Activated naive CD4-positive, alpha-beta T cell treated with anti-CD3 and anti-CD28 coated beads, Interleukin-2, amount 50 U/mL, for 24 hours (primary cell): ENCODE measurements around the gene MEGF11.

Experiments
- H3K27ac Mint-ChIP-seq: one replicate; pipeline ENCODE4 v1.8.0; 2021; ENCODE audit warnings: mild to moderate bottlenecking, mixed read lengths
- H3K27me3 Mint-ChIP-seq: one replicate; pipeline ENCODE4 v1.8.0; 2021; ENCODE audit warnings: mixed read lengths
- H3K36me3 Mint-ChIP-seq: one replicate; pipeline ENCODE4 v1.8.0; 2021; ENCODE audit warnings: mixed read lengths
- H3K4me1 Mint-ChIP-seq: one replicate; pipeline ENCODE4 v1.8.0; 2021; ENCODE audit warnings: mixed read lengths
- H3K4me3 Mint-ChIP-seq: one replicate; pipeline ENCODE4 v1.8.0; 2021; ENCODE audit warnings: mild to moderate bottlenecking, mixed read lengths
- H3K9me3 Mint-ChIP-seq: one replicate; pipeline ENCODE4 v1.8.0; 2021; ENCODE audit warnings: mixed read lengths

MEGF11 gene

GRCh38 chr15:66142285-66142684 lies 111.3 kb downstream of the MEGF11 start:
- no peak overlapping the region for H3K4me3 Mint-ChIP-seq
- no peaks in the 10 kb centered on the region for H3K4me1 Mint-ChIP-seq
- H3K27me3 Mint-ChIP-seq: no peaks in the 10 kb centered on the region
- no peaks in the 10 kb centered on the region for H3K36me3 Mint-ChIP-seq
- no peak overlapping the region for H3K27ac Mint-ChIP-seq
- H3K9me3 Mint-ChIP-seq: no peaks in the 10 kb centered on the region

GRCh38 chr15:66139591-66140207 lies 113.9 kb downstream of the MEGF11 start:
- Mint-ChIP-seq H3K9me3 (no peaks in the 10 kb centered on the region), H3K27ac (no peak overlapping the region), H3K36me3 (no peaks in the 10 kb centered on the region), H3K27me3 (no peaks in the 10 kb centered on the region), H3K4me3 (no peak overlapping the region), H3K4me1 (peaks cover 12% of the 10 kb centered on the region)

- H3K4me1 Mint-ChIP-seq: peaks cover 12% of the 10 kb centered on the region
- H3K4me3 Mint-ChIP-seq: no peak overlapping the region
- H3K27ac Mint-ChIP-seq: no peak overlapping the region
- H3K27me3 Mint-ChIP-seq: no peaks in the 10 kb centered on the region
- H3K9me3 Mint-ChIP-seq: no peaks in the 10 kb centered on the region
- H3K36me3 Mint-ChIP-seq: no peaks in the 10 kb centered on the region
Observed at GRCh38 chr15:66138892-66139590, 114.5 kb downstream of the MEGF11 start.

DNA sequence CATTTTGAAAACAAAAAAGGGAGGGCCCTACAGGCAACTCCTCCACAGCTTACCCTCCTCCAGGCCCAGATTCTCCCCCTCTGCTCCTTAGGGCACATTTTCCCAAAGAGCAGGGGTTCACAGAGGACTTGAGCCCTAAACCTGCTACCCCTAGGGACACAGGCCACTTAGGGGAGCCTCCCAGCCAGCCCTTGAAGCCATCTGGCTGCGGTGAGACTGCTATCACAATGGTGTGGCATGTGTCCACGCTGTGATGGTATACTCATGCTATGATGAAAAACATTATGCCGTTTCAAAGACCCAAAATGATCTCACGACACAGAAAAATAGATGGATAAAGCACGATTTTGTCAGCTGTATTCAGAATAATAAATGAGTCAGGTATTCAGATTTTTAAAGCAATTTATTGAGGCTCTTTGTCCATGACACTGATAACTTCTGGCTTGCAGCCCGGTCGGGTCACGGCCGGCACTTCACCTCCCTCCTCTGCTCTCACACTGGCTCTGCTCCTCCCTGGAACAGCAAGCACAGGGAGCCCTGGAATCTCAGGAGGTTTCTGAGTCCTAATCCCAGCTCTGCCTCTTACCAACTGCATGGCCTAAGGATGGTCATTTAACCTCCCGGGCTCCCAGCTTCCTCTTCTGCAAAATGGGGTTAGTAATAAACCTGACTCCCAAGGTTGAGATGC lies 115.3 kb downstream of the MEGF11 start:
- no peaks in the 10 kb centered on the region for H3K9me3 Mint-ChIP-seq
- H3K27ac Mint-ChIP-seq: no peak overlapping the region
- H3K4me3 Mint-ChIP-seq: no peak overlapping the region
- no peaks in the 10 kb centered on the region for H3K36me3 Mint-ChIP-seq
- H3K4me1 Mint-ChIP-seq: peaks cover 12% of the 10 kb centered on the region
- no peaks in the 10 kb centered on the region for H3K27me3 Mint-ChIP-seq

DNA sequence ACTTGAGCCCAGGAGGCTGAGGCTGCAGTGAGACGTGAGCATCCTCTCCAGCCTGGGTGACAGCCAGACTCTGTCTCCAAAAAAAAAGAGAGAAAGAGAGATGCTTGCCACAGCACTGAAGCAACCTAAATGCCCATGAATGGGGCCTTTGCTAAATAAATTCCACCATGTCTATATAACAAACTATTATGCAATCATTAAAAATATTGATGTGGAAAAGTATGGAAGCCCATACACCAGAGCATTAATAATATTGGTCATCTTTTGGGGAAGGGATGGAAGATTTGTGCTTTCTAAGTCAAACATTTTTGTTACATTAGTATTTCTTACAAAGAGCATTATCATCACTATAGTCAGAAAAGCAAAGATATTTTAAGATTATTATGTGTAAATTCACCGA lies 116.6 kb downstream of the MEGF11 start:
- H3K27me3 Mint-ChIP-seq: no peaks in the 10 kb centered on the region
- H3K4me1 Mint-ChIP-seq: peaks cover 12% of the 10 kb centered on the region
- H3K27ac Mint-ChIP-seq: no peak overlapping the region
- no peaks in the 10 kb centered on the region for H3K9me3 Mint-ChIP-seq
- H3K36me3 Mint-ChIP-seq: no peaks in the 10 kb centered on the region
- H3K4me3 Mint-ChIP-seq: no peak overlapping the region

DNA sequence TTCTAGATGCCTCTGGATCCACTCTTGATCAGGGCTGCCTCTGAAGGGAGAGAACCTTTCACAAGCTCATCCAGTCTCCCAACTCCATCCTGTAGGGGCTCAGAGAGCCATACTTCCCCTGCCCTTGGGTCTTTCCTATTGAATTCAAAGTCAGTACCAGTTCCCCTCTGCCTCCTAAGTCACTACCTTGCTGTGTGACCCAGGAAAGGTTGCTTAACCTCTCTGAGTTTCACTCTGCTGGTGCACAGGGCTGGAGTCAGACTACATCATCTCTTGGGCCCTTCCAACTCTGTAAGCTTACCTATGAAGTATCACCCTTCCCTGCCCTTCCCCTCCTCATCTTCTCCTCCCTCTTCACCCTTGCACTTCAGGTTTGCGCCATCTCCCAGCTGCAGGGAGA lies 117.9 kb downstream of the MEGF11 start:
- H3K9me3 Mint-ChIP-seq: no peaks in the 10 kb centered on the region
- no peaks in the 10 kb centered on the region for H3K27me3 Mint-ChIP-seq
- H3K36me3 Mint-ChIP-seq: no peaks in the 10 kb centered on the region
- no peak overlapping the region for H3K4me3 Mint-ChIP-seq
- H3K27ac Mint-ChIP-seq: no peak overlapping the region
- peaks cover 12% of the 10 kb centered on the region for H3K4me1 Mint-ChIP-seq

DNA sequence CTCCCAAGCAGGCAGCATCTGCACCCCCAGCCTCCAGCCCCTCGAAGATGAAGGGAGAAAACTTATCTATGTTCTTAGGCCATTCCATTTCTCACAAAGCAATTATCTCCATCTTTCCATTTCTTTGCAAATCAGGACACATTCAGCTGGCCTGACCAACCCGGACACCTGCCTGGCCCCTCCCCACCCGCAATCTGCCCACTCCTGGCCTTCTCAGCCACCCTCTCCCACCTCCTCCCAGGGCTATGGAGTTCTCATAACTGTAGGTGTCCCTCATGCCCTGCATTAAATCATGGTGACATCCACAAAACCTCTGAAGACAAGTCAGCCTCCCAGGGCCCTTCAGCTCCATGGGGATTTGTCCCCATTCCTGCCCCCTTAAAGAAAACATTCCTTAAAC lies 119.3 kb downstream of the MEGF11 start:
- peaks cover 12% of the 10 kb centered on the region for H3K4me1 Mint-ChIP-seq
- H3K9me3 Mint-ChIP-seq: no peaks in the 10 kb centered on the region
- no peaks in the 10 kb centered on the region for H3K36me3 Mint-ChIP-seq
- no peak overlapping the region for H3K4me3 Mint-ChIP-seq
- peaks cover 2% of the 10 kb centered on the region for H3K27me3 Mint-ChIP-seq
- no peak overlapping the region for H3K27ac Mint-ChIP-seq

DNA sequence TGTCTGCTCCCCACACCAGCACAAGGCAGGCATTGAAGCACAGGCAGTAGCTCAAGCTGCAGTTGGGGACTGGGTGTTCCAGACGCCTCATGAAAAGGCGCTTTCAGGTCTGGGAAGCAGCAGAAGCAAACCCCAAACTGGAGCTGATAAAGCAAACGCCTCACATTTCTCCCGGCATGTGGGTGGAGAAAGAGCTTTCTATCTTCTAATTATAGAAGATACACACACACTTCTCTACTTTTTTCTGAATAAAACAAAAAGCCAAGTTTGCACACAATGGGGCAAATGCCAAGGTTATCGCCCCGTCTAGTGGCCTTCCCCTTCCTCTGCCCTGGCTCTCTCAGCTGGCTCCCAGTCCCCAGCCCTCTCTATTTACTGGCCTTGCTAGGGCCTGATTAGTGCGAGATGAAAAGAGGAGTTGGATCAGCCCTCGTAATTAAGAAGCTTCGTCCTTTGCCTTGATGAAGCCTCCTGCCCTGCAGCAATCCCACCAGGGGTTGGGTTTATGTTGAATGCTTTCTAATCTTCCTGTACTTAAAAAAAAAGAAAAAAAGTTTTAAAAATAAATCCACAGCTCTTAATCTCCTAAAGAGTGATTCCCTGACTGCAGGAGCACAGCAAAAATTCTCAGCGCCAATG lies 120.2 kb downstream of the MEGF11 start:
- H3K4me3 Mint-ChIP-seq: no peak overlapping the region
- no peaks in the 10 kb centered on the region for H3K9me3 Mint-ChIP-seq
- H3K36me3 Mint-ChIP-seq: no peaks in the 10 kb centered on the region
- H3K4me1 Mint-ChIP-seq: peaks cover 12% of the 10 kb centered on the region
- no peak overlapping the region for H3K27ac Mint-ChIP-seq
- H3K27me3 Mint-ChIP-seq: peaks cover 2% of the 10 kb centered on the region

GRCh38 chr15:66132251-66132816 lies 121.2 kb downstream of the MEGF11 start:
- Mint-ChIP-seq H3K9me3 (no peaks in the 10 kb centered on the region), H3K36me3 (no peaks in the 10 kb centered on the region), H3K27me3 (peaks cover 2% of the 10 kb centered on the region), H3K4me1 (peaks cover 12% of the 10 kb centered on the region), H3K4me3 (no peak overlapping the region), H3K27ac (no peak overlapping the region)

GRCh38 chr15:66131831-66132230 lies 121.7 kb downstream of the MEGF11 start:
- Mint-ChIP-seq H3K4me1 (peaks cover 12% of the 10 kb centered on the region), H3K9me3 (no peaks in the 10 kb centered on the region), H3K27me3 (peaks cover 2% of the 10 kb centered on the region), H3K4me3 (no peak overlapping the region), H3K27ac (no peak overlapping the region), H3K36me3 (no peaks in the 10 kb centered on the region)

GRCh38 chr15:66131200-66131599 lies 122.3 kb downstream of the MEGF11 start:
- no peaks in the 10 kb centered on the region for H3K9me3 Mint-ChIP-seq
- H3K36me3 Mint-ChIP-seq: no peaks in the 10 kb centered on the region
- peaks cover 2% of the 10 kb centered on the region for H3K27me3 Mint-ChIP-seq
- no peak overlapping the region for H3K4me3 Mint-ChIP-seq
- H3K27ac Mint-ChIP-seq: no peak overlapping the region
- H3K4me1 Mint-ChIP-seq: peaks cover 12% of the 10 kb centered on the region

DNA sequence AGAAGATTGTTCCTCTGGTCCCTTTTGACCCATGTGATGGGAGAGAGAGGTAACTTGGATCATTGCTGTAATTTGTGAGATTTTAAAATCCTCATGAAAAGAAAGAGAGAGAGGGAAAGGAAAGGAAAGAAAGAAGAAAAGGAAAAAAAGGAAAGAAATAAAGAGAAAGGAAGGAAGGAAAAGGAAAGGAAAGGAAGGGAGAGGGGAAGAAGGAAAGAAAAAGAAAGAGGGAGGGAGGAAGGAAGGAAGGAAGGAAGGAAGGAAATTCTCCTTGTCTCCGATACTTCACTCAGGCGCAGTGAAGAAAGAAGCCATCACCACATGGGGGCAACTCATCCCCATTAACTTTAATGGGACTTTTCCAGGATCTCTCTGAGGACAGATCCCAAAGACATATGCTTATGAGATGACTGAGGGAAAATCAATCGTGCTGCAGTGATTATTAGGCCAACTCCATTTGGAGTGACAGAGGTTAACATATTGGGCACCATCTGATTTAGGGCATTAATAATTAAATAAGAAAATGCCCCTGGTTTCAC lies 123.0 kb downstream of the MEGF11 start:
- Mint-ChIP-seq H3K27ac (no peak overlapping the region), H3K4me1 (peaks cover 7% of the 10 kb centered on the region), H3K27me3 (peaks cover 2% of the 10 kb centered on the region), H3K9me3 (no peaks in the 10 kb centered on the region), H3K4me3 (no peak overlapping the region), H3K36me3 (no peaks in the 10 kb centered on the region)

- Mint-ChIP-seq H3K27ac (no peak overlapping the region), H3K4me3 (no peak overlapping the region), H3K36me3 (no peaks in the 10 kb centered on the region), H3K9me3 (no peaks in the 10 kb centered on the region), H3K27me3 (peaks cover 2% of the 10 kb centered on the region), H3K4me1 (no peaks in the 10 kb centered on the region)
Observed at GRCh38 chr15:66129586-66129985, 124.0 kb downstream of the MEGF11 start.

- no peak overlapping the region for H3K27ac Mint-ChIP-seq
- H3K27me3 Mint-ChIP-seq: peaks cover 2% of the 10 kb centered on the region
- no peaks in the 10 kb centered on the region for H3K4me1 Mint-ChIP-seq
- no peaks in the 10 kb centered on the region for H3K9me3 Mint-ChIP-seq
- no peak overlapping the region for H3K4me3 Mint-ChIP-seq
- no peaks in the 10 kb centered on the region for H3K36me3 Mint-ChIP-seq
Observed at GRCh38 chr15:66128116-66128680, 125.4 kb downstream of the MEGF11 start.

DNA sequence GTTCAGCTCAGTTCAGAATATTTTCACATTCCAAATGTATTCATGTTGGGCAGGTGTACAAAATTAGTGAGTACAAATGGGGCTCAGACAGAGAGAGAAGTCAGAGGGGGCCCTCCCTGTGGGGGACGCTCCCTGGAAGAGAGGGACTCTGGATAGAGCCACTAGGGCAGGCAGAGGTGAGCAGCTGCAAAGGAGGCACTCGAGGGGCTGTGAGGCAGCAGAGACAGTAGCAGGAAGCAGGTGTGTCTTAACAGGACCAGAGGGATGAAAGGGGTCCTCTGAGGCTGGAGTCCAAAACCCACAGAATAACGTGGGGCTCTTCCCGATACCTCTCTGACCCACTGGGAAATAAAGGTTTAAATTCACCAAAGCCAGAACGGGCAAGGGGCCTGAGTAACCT lies 127.1 kb downstream of the MEGF11 start:
- H3K4me3 Mint-ChIP-seq: no peak overlapping the region

More for the DNA sequence above, 127.1 kb downstream of the MEGF11 start:
- Mint-ChIP-seq H3K36me3 (no peaks in the 10 kb centered on the region), H3K9me3 (no peaks in the 10 kb centered on the region), H3K4me1 (no peaks in the 10 kb centered on the region), H3K27ac (no peak overlapping the region), H3K27me3 (peaks cover 2% of the 10 kb centered on the region)
